ENCODE measurements around the gene ZNF276.

Gene ZNF276

DNA sequence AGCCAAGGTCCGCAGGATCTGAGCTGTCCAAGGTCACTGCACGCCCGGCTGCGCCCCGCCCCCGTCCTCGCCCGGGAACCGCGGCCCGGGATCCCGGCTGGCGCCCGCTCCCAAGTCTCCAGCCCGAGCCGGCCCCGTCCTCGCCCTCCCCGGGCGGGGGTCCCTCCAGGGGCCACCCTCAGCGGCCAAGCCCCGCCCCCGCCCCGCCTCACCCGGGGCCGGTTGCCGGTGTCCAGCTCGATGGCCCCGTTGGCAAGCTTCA is 855 bp upstream of the ZNF276 start:
- TF ChIP-seq, protein P1, sequence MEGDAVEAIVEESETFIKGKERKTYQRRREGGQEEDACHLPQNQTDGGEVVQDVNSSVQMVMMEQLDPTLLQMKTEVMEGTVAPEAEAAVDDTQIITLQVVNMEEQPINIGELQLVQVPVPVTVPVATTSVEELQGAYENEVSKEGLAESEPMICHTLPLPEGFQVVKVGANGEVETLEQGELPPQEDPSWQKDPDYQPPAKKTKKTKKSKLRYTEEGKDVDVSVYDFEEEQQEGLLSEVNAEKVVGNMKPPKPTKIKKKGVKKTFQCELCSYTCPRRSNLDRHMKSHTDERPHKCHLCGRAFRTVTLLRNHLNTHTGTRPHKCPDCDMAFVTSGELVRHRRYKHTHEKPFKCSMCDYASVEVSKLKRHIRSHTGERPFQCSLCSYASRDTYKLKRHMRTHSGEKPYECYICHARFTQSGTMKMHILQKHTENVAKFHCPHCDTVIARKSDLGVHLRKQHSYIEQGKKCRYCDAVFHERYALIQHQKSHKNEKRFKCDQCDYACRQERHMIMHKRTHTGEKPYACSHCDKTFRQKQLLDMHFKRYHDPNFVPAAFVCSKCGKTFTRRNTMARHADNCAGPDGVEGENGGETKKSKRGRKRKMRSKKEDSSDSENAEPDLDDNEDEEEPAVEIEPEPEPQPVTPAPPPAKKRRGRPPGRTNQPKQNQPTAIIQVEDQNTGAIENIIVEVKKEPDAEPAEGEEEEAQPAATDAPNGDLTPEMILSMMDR (IDR thresholded peaks at IDR 0.05; ENCODE audit: insufficient read depth, missing control alignments) = no peak
- FAIRE-seq = no peak

DNA sequence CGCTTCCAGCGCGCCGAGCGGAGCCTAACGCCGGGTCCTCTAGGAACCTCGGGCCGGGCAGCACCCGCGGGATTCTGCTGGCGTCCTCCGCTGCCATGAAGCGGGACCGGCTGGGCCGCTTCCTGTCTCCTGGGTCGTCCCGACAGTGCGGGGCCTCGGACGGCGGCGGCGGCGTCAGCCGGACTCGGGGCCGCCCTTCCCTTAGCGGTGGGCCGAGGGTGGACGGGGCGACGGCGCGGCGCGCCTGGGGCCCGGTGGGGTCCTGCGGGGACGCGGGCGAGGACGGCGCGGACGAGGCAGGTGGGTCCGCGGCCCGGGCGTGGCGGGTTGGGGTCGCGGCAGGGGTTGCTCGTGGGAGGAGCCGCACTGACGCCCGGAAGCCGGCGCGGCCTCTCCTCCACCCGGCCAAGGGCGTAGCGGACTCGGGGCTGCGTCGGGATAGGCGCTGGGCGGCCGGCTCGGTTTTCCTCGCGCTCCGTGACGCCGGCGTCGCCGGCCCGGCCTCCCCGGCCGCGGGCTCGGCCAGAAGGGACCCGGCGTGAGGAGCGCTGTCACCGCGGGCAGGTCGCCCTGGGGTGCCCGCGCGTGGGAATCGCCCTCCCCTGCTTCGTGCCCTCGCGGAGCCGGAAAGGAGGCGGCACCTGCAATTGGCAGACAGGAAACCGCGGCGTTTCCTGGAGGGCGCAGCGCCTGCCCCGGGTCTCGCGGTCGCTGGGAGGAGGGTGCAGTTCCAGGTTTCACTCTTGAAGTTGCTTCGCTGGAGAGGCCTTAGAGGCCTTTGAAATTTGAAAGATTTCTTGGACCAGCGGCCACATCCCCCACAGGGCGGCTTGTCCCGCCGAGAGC is 432 bp downstream of the ZNF276 start:
- TF ChIP-seq, protein P1 (IDR thresholded peaks at IDR 0.05; ENCODE audit: insufficient read depth, missing control alignments) = no peak
- FAIRE-seq (no peak), DNase-seq (ENCODE audit: insufficient read length, low spot score) (no peak)

More for the DNA sequence above, 855 bp upstream of the ZNF276 start:
- DNase-seq (ENCODE audit: insufficient read length, low spot score) = no peak

GRCh38 chr16:89722392-89723278 is 1.3 kb downstream of the ZNF276 start:
- no peak for DNase-seq (ENCODE audit: insufficient read length, low spot score)
- no peak for FAIRE-seq
- TF ChIP-seq, protein P1 (IDR thresholded peaks at IDR 0.05; ENCODE audit: insufficient read depth, missing control alignments) = no peak

- no peak for FAIRE-seq
- no peak for DNase-seq (ENCODE audit: insufficient read length, low spot score)
- TF ChIP-seq, protein P1 (IDR thresholded peaks at IDR 0.05; ENCODE audit: insufficient read depth, missing control alignments) = no peak
Measured at GRCh38 chr16:89723279-89724250, 2.2 kb downstream of the ZNF276 start.

- TF ChIP-seq, protein P1 (IDR thresholded peaks at IDR 0.05; ENCODE audit: insufficient read depth, missing control alignments) = no peak
- DNase-seq (ENCODE audit: insufficient read length, low spot score) (no peak), FAIRE-seq (no peak)
Measured at GRCh38 chr16:89727406-89728120, 6.2 kb downstream of the ZNF276 start.

DNA sequence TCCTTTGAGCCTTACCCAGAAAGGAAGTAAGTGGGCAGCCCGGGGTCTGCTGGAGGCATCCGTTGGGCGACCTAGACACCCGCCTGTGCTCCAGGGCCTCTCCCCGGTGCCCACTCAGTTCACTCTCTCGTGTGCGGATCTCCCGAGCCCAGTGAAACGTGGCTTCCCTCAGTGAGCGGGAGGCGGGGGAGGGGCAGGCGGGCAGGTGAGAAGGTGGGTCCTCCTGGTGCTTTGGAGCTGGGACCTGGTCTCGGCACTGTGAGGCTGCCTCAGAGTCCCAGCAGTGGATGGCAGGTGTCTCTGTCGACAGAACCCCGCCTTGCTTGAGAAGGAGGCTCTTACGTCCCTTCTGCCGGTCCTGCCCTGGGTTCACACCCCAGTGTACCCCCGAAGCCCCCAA is 8.0 kb downstream of the ZNF276 start:
- TF ChIP-seq, protein P1 (IDR thresholded peaks at IDR 0.05; ENCODE audit: insufficient read depth, missing control alignments) = no peak
- no peak for DNase-seq (ENCODE audit: insufficient read length, low spot score)
- FAIRE-seq = no peak
